Measurements from ENCODE around the gene ELFN2.

Gene ELFN2

GRCh38 chr22:37417677-37418348 lies 9.5 kb downstream of the ELFN2 start:
- TF ChIP-seq TAF1 (IDR thresholded peaks at IDR 0.05; ENCODE audit: borderline replicate concordance, insufficient read depth, low read length) (no peak), POLR2AphosphoS5 (IDR thresholded peaks at IDR 0.05; ENCODE audit: low read depth, low read length) (no peak), REST (IDR thresholded peaks at IDR 0.05; ENCODE audit: insufficient read depth in 1 of 2, low read depth in 2 of 2, low read length in 2 of 2) (no peak), SIN3A (IDR thresholded peaks at IDR 0.05; ENCODE audit: borderline replicate concordance, insufficient read depth, low read length) (no peak), FOXP2 (optimal IDR thresholded peaks at IDR 0.05; ENCODE audit: borderline replicate concordance, extremely low read depth, extremely low read length, insufficient read depth) (no peak)

- TF ChIP-seq FOXP2 (optimal IDR thresholded peaks at IDR 0.05; ENCODE audit: borderline replicate concordance, extremely low read depth, extremely low read length, insufficient read depth) (no peak), SIN3A (IDR thresholded peaks at IDR 0.05; ENCODE audit: borderline replicate concordance, insufficient read depth, low read length) (no peak), TAF1 (IDR thresholded peaks at IDR 0.05; ENCODE audit: borderline replicate concordance, insufficient read depth, low read length) (no peak), REST (IDR thresholded peaks at IDR 0.05; ENCODE audit: insufficient read depth in 1 of 2, low read depth in 2 of 2, low read length in 2 of 2) (no peak), POLR2AphosphoS5 (IDR thresholded peaks at IDR 0.05; ENCODE audit: low read depth, low read length) (no peak)
Observed at GRCh38 chr22:37417264-37417663, 10.0 kb downstream of the ELFN2 start.

- TF ChIP-seq POLR2AphosphoS5 (IDR thresholded peaks at IDR 0.05; ENCODE audit: low read depth, low read length) (no peak), SIN3A (IDR thresholded peaks at IDR 0.05; ENCODE audit: borderline replicate concordance, insufficient read depth, low read length) (no peak), REST (IDR thresholded peaks at IDR 0.05; ENCODE audit: insufficient read depth in 1 of 2, low read depth in 2 of 2, low read length in 2 of 2) (no peak), TAF1 (IDR thresholded peaks at IDR 0.05; ENCODE audit: borderline replicate concordance, insufficient read depth, low read length) (no peak), FOXP2 (optimal IDR thresholded peaks at IDR 0.05; ENCODE audit: borderline replicate concordance, extremely low read depth, extremely low read length, insufficient read depth) (no peak)
Observed at GRCh38 chr22:37416827-37417226, 10.5 kb downstream of the ELFN2 start.

- TF ChIP-seq TAF1 (IDR thresholded peaks at IDR 0.05; ENCODE audit: borderline replicate concordance, insufficient read depth, low read length) (no peak), REST (IDR thresholded peaks at IDR 0.05; ENCODE audit: insufficient read depth in 1 of 2, low read depth in 2 of 2, low read length in 2 of 2) (no peak), FOXP2 (optimal IDR thresholded peaks at IDR 0.05; ENCODE audit: borderline replicate concordance, extremely low read depth, extremely low read length, insufficient read depth) (no peak), SIN3A (IDR thresholded peaks at IDR 0.05; ENCODE audit: borderline replicate concordance, insufficient read depth, low read length) (no peak), POLR2AphosphoS5 (IDR thresholded peaks at IDR 0.05; ENCODE audit: low read depth, low read length) (no peak)
Observed at GRCh38 chr22:37416389-37416788, 10.9 kb downstream of the ELFN2 start.

Measured in PFSK-1 (cell line).